HG03039 (cell line): Measurements from ENCODE around the gene RNPEPL1.
"Not testable (repeated sequence)": the region's sequence is repeated elsewhere in the genome, so short reads cannot be mapped to it uniquely, and the experiment has no call there.

ENCODE experiments used
- ATAC-seq: cut with Tn5 transposase; IDR thresholded peaks from one replicate; pipeline ENCODE4 v1.9.1; 2021; ENCODE audit warnings: mild to moderate bottlenecking, moderate library complexity; ENCODE audit not compliant: unreplicated experiment

RNPEPL1 gene

GRCh38 chr2:240602266-240603050 is 34.2 kb downstream of the RNPEPL1 start:
- ATAC-seq: no peak

DNA sequence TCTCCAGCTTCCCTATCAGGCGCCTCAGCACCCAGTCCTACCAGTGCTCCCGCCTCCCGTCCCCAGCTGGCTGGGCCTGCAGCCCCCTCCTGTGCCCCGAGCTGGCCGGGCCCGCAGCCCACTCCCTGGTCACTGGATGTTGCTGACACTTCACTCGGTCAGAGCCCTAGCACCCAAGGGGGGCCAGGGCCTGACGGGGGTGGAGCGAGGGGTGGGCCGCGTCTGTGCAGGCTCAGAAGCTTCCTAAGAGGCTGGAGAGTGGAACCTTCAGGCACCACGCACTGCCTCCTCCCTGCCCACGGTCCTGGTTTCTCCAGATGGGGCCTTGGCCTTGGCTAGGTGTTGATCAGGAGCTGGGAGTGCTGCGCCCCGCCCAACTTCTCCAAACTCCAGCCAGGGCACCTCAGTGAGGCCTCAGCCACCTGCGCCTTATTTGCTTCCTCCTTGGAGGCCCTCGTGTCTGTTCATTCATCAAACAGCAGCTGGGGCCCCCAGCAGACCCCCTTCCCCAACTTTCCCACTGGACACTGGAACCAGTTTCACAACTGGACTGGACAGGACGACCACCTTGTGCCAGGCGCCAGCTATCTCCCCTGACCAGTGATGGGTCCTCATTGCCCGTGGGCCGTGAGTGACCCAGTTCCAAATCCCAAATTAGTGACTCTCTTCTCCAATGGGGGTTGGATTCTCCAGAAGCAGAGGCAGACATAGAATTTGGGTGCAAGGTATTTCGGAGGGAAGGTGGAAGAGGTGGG is 35.0 kb downstream of the RNPEPL1 start:
- ATAC-seq: no peak

- ATAC-seq: no peak
These were observed 35.6 kb downstream of the RNPEPL1 start for GRCh38 chr2:240603846-240604245.

DNA sequence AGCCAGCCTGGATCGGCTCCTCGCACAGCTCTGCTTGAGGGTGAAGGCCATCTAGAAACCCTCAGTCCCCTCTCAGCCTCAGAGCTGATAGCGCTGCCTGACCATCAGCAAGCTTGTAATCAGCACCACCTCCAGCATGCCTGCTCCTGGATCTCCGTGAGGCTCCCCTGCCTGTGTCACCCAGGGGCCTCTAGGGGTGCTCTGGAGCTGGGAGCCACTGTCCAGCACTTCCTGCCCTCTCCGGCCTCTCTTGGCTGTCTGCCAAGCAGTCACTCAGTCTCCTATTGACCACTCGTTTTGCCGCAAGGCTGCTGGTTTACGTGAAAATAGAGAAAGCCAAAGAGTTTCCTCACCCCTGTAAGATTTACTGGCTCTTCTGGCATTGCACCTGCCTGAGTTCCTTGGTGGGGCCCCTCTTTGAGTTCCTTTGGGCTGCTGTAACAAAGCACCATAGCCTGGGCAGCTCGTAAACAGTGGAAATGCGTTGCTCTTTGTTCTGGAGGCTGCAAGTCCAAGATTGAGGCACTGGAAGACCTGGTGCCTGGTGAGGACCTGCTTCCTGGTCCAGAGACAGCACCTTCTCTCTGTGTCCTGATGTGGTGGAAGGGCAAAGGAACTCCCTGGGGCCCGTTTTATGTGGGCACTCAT is 36.1 kb downstream of the RNPEPL1 start:
- no peak for ATAC-seq

- ATAC-seq: no peak
These were observed 36.8 kb downstream of the RNPEPL1 start for GRCh38 chr2:240604939-240605716.

GRCh38 chr2:240605867-240606743 is 37.8 kb downstream of the RNPEPL1 start:
- ATAC-seq: no peak

DNA sequence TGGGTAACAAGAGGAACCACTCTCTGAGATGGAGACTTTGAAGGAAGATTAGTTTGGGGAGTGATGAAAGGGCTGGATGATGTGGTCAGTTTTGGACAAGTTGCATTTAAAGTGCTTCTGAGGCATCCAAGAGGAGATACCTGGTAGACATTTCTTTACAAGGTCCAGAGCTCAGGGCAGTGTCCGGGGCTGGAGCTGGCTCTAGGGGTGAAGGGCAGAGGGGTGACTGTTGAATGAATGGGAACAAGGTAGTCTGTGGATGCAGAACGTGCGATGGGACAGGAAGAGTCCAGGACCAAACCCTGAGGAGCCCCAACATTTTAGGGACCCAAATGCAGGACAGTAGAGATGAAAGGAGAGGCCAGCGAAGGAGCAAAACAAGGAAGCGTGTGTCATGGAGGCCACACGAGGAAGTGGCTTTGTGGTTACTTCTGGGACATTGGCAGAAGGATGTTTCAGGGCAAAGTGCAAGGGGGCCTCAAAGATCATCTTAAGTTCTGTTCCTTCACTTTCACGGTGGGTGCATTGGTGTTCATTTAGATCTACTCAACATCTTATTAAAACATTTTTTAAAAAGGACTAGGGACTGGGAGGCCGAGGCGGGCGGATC is 43.4 kb downstream of the RNPEPL1 start:
- no peak for ATAC-seq

DNA sequence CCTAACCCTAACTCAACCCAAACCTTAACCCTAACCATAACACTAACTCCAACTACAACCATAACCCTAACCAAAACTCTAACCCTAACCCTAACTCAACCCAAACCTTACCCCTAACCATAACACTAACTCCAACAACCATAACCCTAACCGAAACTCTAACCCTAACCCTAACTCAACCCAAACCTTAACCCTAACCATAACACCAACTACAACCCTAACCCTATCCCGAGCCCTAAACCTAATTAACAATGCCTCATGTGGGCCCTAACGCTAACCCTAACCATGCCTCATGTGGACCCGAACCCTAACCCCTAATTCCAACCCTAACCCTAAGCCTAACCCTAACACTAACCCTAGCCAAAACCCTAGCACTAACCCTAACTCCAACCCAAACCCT is 45.5 kb downstream of the RNPEPL1 start:
- ATAC-seq: no peak

DNA sequence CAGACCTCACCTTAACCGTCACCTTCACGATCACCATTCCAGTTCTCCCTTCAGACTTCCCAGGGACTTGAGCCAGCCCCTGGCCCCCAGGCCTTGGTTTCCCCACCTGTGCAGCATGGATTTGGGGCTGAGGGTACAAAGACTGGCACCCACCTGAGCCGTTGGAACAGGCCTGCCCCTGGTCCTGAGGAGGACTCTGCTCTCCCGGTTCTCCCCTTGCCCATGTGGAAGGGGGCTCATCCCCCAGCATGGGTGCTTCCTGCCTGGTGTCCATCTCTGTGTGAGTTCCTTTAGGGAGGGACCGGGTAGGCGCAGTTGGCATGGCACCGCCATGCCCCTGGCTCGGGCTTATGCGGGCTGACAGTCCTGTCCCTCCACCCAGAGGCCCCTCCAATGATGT is 46.1 kb downstream of the RNPEPL1 start:
- ATAC-seq: no peak

DNA sequence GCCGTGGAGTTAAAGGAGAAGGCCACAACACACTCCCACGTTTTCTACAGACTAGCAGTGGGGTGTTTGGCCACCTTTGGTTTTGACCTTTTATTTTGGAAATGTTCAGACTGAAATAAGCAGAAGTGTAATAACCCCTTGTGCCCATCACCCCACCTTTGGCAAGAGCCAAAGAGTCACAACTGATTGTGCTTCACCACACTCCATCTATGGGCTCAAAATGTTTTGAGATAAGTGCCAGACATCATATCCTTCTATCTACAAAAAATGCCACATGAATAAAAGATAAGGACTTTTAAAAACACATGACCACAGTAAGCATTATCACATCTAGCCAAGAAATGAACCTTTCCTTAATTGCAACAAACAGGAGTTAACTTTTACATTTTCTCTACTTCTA is 47.1 kb downstream of the RNPEPL1 start:
- ATAC-seq: no peak

- ATAC-seq: no peak
These were observed 47.7 kb downstream of the RNPEPL1 start for GRCh38 chr2:240615820-240616547.

- not testable (repeated sequence) for ATAC-seq
These were observed 48.8 kb downstream of the RNPEPL1 start for GRCh38 chr2:240616860-240617666.

GRCh38 chr2:240618776-240619175 is 50.5 kb downstream of the RNPEPL1 start:
- ATAC-seq: no peak

DNA sequence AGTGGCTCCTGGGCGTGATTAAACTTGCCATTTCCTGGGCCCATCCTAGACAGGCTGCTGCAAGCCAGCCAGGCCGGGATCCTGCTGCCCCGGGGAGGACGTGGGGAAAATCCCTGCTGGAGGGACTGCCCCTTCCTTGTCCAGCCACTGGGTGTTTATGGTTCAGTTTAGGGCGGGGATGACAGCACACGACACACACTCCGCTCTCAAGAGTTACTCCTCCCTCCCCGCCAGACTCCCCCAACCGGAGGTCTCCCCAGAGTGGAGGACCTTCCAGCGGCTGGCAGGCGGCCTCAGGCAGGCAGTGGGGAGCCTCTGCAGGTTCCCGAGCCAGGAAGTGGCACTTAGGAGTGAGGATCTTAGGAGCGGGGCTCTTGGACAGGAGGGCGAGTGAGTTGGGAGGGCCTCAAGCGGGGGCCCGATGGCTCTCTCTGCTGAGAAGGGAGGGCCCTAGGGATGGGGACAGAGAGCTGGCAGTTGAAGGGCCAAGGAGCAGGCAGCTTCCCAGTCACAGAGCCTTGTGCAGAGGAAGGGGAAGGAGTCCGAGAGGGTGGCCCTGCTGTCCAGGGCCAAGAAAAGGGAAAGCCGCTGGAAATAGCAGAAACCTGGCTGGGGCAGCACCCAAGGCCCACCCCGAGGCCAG is 51.3 kb downstream of the RNPEPL1 start:
- ATAC-seq: no peak

- ATAC-seq: no peak
These were observed 52.0 kb downstream of the RNPEPL1 start for GRCh38 chr2:240620149-240620731.

GRCh38 chr2:240620859-240621258 is 52.6 kb downstream of the RNPEPL1 start:
- no peak for ATAC-seq

- ATAC-seq: no peak
These were observed 53.8 kb downstream of the RNPEPL1 start for GRCh38 chr2:240622060-240622411.
